Prostate gland (tissue), 2 donors: ENCODE results near the gene PPP1R15B. TPM values are rescaled to one million over a fixed set of nuclear protein-coding genes. Genes with fewer than 3 reads are reported as not detected.
A peak's percentile ranks its signal among the peaks of the same experiment; 100 is the strongest.

Source experiments
- DNase-seq: peaks from one replicate; pipeline ENCODE4 v3.0.0-alpha.2; 2019; ENCODE audit warnings: low spot score
- H3K27ac ChIP-seq, 2 donors: fragments of 200-600 bp; sonication (generic); 2 replicates each; pipeline ENCODE4 v1.5.1; 2017 to 2019
- H3K27me3 ChIP-seq: fragments of 200-600 bp; sonication (generic); replicated peaks from 2 replicates; pipeline ENCODE4 v1.5.1; 2019; ENCODE audit not compliant: insufficient read depth
- H3K36me3 ChIP-seq, 2 donors: fragments of 200-600 bp; sonication (generic); 1 replicate in 1 of 2; 2 replicates in 1 of 2; pipeline versions ENCODE4 v1.5.1 to v1.8.1; 2017 to 2019
- H3K4me1 ChIP-seq: fragments of 200-600 bp; sonication (generic); replicated peaks from 2 replicates; pipeline ENCODE4 v1.5.1; 2019
- H3K4me3 ChIP-seq, 2 donors: fragments of 200-600 bp; sonication (generic); 2 replicates each; pipeline ENCODE4 v1.5.1; 2017 to 2019
- H3K9me3 ChIP-seq: fragments of 200-600 bp; sonication (generic); 2 replicates; pipeline ENCODE4 v1.5.1; 2017
- POLR2A ChIP-seq: fragments of 450-650 bp; IDR thresholded peaks from one replicate; pipeline ENCODE4 v1.6.1; 2016; ENCODE audit warnings: antibody characterized with exemption, mild to moderate bottlenecking
- POLR2AphosphoS5 ChIP-seq: sonication (generic); formaldehyde crosslinking; IDR thresholded peaks from one replicate; pipeline ENCODE4 v1.6.1; 2017; ENCODE audit warnings: antibody characterized with exemption
- WGBS: methylation state at CpG from one replicate; pipeline ENCODE4 v1.1.5; 2018; 5-methylcytosine and 5-hydroxymethylcytosine counted together
- intact Hi-C: fragments of 100-400 bp; cut with DNase I; formaldehyde crosslinking; loops from one replicate; pipeline ENCODE4 v1.14.2; 2022
- total RNA-seq, 2 donors: library from RNA; depleted of rRNA; stranded (reverse); fragments of >200 nt; gene quantifications; one replicate each; pipeline ENCODE4 v1.1.0, GENCODE V29; 2016
- TF ChIP-seq, protein P1 (sequence below), 4 experiments: fragments of 200-600 bp in 2 of 4; fragments of 450-650 bp in 2 of 4; sonication (generic) in 2 of 4; IDR thresholded peaks; 1 replicate in 3 of 4; 2 replicates in 1 of 4; pipeline ENCODE4 v1.5.1; 2016 to 2019; ENCODE audit warnings: antibody characterized with exemption in 4 of 4, mild to moderate bottlenecking in 2 of 4, moderate library complexity in 2 of 4

Gene PPP1R15B
- total RNA-seq, 2 donors from 2014 or later, result 43.5 to 45.0 TPM

DNA sequence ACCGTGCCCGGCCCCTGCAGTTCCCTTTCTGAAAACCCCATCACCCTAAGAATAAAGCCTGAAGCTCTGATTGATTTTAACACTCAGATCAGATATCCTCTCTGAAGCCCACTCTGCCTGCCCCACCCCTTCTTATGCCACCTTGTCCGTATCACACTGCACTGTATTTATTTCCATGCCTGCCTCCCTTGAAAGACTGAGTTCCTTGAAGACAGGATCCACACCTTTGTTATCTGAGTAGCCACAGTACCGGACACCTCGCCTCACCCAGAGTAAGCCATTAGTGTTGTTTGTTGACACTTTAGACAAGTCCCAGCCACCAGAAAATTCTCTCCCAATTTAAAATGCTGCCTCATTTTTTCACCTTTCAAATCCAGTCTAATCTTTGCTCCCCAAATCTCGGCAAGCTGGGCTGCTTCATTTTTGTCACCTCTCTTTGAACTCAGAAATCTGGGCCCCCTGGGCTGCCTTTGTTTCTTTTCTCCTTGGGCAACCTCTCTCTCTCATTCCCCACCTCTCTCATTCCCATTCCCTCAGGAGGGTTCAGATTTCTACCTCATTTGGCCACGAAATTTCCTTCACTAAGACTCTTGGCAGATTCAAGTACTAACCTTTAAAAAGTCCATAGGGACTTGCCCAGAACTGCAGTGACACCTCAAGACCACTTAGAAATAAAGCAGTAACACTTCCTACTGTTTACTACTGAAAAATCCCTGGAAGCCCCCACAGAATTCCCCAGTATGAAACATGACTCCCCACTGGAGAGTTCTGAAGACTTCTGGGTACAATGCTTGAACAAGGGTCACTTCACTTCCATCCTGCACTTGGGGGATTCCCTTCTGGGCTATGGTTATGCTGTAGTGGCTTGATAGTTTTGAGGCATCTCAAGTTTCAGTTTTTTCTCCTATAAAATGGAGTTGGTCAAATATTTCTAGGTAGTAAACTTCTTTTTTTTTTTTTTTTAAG lies 8.7 kb upstream of the PPP1R15B start:
- H3K4me1 ChIP-seq, result peaks cover 16% of the 10 kb centered on the region
- TF ChIP-seq, protein P1, sequence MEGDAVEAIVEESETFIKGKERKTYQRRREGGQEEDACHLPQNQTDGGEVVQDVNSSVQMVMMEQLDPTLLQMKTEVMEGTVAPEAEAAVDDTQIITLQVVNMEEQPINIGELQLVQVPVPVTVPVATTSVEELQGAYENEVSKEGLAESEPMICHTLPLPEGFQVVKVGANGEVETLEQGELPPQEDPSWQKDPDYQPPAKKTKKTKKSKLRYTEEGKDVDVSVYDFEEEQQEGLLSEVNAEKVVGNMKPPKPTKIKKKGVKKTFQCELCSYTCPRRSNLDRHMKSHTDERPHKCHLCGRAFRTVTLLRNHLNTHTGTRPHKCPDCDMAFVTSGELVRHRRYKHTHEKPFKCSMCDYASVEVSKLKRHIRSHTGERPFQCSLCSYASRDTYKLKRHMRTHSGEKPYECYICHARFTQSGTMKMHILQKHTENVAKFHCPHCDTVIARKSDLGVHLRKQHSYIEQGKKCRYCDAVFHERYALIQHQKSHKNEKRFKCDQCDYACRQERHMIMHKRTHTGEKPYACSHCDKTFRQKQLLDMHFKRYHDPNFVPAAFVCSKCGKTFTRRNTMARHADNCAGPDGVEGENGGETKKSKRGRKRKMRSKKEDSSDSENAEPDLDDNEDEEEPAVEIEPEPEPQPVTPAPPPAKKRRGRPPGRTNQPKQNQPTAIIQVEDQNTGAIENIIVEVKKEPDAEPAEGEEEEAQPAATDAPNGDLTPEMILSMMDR (IDR thresholded peaks at IDR 0.05), result no peak
- WGBS, result 58% methylated on average over 7 of the region's 7 CpGs
- H3K4me3 ChIP-seq, result no peak overlapping the region
- H3K27me3 ChIP-seq, result no peaks in the 10 kb centered on the region
- intact Hi-C loops, result no loop called here
- no peak overlapping the region for H3K27ac ChIP-seq
- no peaks in the 10 kb centered on the region for H3K9me3 ChIP-seq
- H3K36me3 ChIP-seq, result no peaks in the 10 kb centered on the region
- no peak for DNase-seq

DNA sequence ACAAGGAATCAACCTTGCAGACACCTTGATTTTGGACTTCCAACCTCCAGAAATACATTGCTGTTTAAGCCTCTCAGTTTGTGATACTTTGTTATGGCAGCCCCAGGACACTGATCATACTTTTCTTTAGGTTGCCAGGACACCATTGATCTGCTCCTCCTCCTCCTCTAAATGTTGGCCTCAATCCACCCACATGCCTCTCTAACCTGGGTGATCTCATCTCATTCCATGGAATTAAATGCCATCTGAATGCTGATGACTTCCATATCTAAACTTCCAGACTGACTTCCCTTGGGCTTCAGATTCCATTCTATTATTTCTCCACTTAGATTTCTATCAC lies 7.4 kb upstream of the PPP1R15B start:
- Histone ChIP-seq H3K36me3 (no peaks in the 10 kb centered on the region), H3K27ac (peak overlapping the region in 1 of 2 donors; percentile 83), H3K4me1 (peaks cover 16% of the 10 kb centered on the region), H3K27me3 (no peaks in the 10 kb centered on the region), H3K9me3 (no peaks in the 10 kb centered on the region), H3K4me3 (no peak overlapping the region)
- intact Hi-C loops, result no loop called here
- no peak for TF ChIP-seq POLR2AphosphoS5
- no peak for TF ChIP-seq POLR2A
- TF ChIP-seq, protein P1 (IDR thresholded peaks at IDR 0.05), result no peak
- DNase-seq, result no peak

DNA sequence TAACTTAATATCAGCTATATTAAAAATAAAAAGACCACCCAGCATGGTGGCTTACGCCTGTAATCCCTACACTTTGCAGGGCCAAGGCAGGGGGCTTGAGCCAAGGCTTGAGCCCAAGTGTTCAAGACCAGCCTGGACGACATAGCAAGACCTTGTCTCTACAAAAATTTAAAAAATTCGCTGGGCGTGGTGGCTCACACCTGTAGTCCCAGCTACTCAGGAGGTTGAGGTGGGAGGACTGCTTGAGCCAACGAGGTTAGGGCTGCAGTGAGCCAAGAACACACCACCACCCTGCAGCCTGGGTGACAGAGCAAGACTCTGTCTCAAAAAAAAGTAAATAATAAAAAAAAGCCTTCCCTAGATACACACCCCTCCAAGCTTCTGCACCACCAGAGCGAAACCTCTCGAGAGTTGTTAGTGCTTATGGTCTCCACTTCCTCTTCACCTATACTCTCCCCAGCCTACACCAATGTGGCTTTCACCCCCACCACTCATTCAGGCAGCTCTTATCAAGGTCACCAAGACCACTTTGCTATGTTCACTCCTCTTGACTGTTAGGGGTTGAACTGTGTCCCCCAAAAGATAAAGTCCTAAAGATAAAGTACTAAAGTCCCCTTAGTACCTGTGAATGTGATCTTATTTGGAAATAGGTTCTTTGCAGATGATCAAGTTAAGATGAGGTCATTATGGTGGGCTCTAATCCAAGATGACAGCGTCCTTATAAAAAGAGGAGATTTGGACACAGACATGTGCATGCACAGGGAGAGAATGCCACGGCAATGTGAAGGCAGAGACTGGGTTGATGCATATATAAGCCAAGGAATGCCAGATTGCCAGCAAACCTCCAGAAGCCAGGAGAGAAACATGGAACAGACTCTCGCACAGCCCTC lies 6.8 kb upstream of the PPP1R15B start:
- H3K36me3 ChIP-seq, result no peaks in the 10 kb centered on the region
- no peaks in the 10 kb centered on the region for H3K9me3 ChIP-seq
- no peak for DNase-seq
- no peaks in the 10 kb centered on the region for H3K27me3 ChIP-seq
- WGBS, result 61% methylated on average over 10 of the region's 10 CpGs
- TF ChIP-seq POLR2AphosphoS5, result peak; percentile 8
- TF ChIP-seq, protein P1 (IDR thresholded peaks at IDR 0.05), result no peak
- peak overlapping the region; percentile 71 to 83 for H3K27ac ChIP-seq
- H3K4me1 ChIP-seq, result peaks cover 16% of the 10 kb centered on the region
- intact Hi-C loops, result no loop called here
- no peak overlapping the region for H3K4me3 ChIP-seq

DNA sequence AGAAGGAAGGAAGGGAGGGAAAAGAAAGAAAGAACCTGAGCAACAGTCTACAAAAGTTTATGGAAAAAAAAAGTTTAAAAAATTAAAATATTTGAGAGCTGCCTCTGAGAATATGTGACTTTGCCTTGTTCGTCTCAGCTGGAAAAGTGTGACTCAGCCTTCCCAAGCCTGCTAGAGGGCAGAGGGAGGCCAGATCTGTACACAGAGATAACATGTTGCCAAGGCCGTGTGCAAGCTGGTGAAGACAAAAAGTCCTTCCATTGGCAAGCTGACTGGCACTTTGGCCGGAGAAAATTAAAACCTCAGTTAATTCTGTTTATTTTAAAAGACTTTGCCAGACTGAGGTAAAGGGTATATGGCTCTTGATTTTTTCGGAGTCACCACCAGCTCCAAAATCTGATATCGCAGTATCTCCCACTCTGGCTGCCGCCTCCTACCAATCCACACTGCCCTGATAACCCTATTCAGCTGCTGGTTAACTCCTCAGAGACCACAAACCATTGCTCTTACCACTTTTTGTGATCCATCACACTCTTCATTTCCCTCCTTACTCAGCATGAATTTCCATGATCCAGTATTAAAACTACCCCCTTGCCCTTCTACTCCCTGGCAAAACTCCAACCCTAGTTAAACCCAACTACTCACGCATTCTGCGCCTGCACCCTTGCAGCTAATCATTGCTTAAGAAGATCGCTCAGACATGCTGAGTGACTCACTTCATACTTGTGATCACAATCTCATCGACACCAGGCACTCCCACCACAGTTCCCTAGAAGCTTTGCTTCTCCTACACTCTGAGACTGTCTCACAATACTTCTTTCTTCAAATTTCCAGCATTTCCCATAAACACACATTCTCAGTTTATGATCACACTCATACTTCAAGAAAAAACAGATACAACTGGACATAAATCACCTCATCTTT lies 5.7 kb upstream of the PPP1R15B start:
- TF ChIP-seq, protein P1 (IDR thresholded peaks at IDR 0.05), result no peak
- peak; percentile 28 for TF ChIP-seq POLR2A
- peak; percentile 91 for TF ChIP-seq POLR2AphosphoS5
- intact Hi-C loops, result no loop called here
- Histone ChIP-seq H3K36me3 (no peaks in the 10 kb centered on the region), H3K27me3 (no peaks in the 10 kb centered on the region), H3K27ac (peak overlapping the region; percentile 71 to 83), H3K4me3 (peak overlapping the region in 1 of 2 donors; percentile 11), H3K4me1 (peaks cover 16% of the 10 kb centered on the region), H3K9me3 (no peaks in the 10 kb centered on the region)
- 7% methylated on average over 10 of the region's 10 CpGs for WGBS
- peak; percentile 88 for DNase-seq
